Measurements from ENCODE around the gene FHAD1.
"Not testable (repeated sequence)": the region's sequence is repeated elsewhere in the genome, so short reads cannot be mapped to it uniquely, and the experiment has no call there.

FHAD1 gene

DNA sequence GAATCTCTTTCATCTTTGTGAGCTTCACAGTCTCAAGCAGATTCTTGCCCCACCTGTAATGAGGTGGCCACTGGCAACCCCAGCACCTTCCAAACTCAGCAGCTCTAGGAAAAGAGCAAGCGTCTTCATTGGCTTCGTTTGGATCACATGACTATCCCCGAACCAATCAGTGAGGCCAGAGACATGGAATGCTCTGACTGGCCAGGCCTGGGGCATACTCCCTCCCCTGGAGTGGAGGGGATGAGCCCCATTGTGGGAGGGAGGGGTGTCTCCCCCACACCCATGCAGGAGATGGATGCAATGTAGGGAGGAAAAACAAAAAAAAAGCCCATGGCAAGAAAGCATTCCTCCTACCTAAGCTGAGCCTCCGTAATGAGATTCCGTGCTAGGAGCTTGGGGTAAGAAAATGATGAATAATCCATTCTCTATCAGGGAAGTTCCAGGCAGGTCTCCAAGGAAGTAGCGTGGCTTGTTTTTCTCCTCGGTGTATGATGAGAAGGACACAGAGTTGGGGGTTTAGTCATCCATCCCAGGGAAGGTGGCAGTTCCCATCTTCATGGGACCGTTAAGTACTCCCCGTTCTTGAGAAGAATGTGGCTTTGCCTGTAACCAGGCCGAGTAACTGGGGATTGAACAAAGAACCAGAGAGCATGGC is 32.7 kb downstream of the FHAD1 start:
- DNase-seq = no peak

DNA sequence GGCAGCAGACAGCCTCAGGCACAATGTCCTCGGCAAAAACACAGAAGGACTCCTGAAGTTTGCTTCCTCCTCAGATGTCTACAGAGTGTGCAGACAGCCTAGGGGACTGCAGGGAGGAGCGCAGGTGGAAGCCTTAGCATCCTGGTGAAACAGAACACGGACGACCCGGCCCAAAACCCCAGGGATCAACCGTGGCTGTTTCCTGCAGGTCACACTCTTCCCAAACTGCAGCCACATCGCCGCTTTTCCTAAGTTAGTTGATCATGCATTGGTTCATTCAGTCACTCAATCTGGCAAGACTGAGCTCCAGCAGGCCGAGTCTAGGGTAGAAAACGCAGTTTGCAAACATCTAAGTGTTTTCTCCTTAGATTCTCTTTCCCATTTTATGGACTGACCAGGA is 33.4 kb downstream of the FHAD1 start:
- no peak for DNase-seq

DNA sequence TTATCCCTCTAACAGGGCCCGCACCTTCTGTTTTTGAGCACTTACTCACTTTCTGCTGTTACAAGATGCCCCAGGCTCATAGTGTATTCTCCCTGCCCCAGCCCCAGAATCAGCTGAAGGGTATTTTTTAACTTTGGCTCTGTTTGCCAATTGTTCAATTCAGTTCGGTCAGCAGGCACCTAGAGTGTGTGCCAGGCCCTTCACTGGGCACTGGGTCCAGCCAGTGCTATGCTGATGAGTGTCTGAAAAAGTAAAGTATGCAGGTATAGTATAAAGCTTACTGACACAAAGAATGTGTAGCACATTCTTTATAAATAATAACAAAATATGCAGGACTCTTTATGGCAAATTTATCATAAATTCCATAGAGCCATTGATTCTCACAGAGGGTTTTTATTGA is 35.0 kb downstream of the FHAD1 start:
- DNase-seq = no peak

DNA sequence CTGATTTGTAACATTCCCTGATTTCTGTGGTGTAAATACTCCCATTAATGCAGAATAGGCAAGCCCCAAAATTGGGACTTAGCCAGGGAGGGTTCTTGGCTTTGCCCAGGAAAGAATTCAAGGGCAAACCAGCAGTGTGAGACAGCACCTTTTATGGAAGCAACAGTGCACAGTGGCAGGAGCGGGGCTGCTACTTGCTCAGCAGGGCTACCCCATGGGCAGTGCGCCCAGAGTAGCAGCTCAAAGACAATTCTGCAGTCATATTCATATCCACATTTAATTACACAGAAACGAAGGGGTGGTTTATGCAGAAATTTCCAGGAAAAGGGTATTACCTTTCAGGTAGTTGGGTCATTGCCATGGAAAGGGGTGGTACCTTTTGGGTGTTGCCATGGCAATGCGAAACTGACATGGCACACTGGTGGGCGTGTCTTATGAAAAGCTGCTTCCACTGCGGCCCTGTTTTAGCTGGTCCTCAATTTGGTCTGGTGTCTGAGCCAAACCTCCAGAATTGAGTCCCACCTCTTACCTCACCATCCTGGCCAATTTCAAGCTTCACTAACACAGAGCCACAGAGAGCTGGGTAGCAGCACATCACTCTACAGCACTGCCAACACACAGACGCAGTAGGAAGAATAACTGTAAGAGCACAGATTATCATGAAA is 35.9 kb downstream of the FHAD1 start:
- DNase-seq = no peak

DNA sequence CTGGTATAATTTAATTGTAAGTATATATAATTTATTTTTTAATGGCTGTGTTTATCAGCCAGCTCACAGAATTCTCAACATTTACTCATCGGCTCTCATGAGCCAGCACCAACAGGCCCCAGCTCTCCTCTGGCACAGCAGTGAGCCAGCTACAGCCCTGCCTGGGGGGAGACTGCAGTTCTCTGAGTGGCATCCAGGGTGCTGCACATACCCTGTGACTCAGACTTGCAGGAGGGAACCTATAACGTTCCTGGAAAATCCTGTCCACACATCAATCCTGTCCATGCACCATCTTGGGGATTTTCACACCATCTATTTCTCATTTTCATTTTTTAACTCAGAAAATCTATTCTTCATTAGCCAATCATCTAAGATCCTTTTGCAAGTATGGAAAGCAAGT is 36.5 kb downstream of the FHAD1 start:
- DNase-seq = no peak

DNA sequence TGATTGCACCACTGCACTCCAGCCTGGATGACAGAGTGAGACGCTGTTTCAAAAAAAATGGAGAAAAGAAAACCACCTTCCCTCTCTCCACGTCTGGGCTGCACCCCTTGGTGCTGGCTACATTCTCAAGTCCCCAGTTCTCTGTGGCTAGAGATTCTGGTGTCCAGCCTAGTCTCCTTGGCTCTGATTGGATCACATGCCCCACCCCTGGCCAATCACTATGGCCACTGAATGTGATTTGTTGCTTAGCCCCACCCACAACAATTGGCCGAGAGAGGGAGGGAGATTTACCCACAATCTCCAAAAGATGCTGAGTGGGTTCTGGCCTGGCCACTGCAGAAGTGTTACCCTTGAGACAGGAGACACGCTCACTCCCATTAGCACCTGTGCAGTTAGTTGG is 39.4 kb downstream of the FHAD1 start:
- DNase-seq = no peak

DNA sequence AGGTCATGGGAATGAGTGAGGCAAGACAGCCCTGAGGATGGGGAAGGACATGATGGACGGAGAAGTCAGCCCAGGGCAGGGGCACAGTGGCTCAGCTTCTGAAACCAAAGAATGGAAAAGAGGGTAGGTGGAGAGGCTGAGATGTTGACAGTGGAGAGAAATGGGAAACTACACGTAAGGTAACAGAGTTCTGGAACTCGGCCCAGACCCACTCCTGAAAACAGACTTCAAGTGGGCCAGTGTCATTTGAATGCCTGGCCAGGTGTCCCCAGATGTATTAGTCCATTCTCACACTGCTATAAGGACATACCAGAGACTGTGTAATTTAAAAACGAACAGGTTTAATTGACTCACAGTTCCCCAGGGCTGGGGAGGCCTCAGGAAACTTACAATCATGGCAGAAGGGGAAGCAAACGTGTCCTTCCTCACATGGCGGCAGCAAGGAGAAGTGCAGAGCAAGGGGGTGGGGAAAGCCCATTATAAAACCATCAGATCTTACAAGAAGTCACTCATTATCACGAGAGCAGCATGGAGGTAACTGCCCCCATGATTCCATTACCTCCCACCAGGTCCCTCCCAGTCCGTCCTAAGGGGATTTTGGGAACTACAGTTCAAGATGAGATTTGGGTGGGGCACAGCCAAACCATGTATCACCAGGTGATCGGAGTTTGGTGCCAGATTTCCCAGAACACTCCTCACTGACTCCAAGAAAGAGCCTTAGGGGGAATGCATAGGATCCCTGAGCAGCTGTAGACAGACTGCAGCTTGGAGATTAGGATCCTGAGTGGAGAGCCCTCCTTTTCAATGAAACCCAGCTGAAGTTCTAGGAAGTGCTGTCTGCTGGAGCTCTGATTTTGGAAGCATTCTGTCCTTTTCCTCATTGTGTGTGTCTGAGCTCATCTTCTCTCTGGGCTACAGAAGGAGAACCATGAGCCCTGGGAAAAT is 40.3 kb downstream of the FHAD1 start:
- no peak for DNase-seq

DNA sequence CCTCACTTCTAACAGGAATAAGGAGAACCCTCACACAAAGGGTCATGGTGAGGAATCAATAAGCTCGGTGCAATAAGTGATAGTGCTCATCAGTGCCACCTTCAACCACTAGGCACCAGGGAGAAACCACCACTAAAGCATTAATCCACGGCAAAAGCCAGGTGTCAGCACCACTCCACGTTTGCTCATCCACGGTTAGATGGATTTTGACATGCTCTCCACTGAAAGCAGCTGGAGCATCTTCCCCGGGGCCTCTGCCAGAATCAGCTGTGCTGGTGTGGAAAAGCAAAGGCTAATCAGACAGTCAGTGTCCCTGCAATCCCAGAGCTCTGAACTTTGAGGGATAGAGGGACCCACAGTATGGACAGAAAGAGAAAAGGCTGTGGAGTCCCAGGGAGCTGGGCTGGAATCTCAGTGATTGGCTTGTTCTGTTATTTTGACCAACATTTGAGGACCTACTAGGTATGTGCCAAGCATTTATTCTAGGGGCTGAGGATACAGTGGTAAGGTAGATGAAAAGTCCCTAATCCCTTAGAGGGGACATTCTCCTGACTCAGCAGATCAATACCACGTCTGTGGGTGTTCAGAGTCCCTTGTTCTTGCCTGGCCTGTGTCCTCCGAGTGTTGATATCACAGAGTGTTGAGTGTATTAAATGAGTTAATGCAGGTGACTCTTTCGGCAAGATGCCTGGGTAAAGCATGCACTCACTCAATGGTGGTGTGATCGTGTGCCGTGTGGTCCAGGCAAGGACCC is 41.3 kb downstream of the FHAD1 start:
- no peak for DNase-seq

DNA sequence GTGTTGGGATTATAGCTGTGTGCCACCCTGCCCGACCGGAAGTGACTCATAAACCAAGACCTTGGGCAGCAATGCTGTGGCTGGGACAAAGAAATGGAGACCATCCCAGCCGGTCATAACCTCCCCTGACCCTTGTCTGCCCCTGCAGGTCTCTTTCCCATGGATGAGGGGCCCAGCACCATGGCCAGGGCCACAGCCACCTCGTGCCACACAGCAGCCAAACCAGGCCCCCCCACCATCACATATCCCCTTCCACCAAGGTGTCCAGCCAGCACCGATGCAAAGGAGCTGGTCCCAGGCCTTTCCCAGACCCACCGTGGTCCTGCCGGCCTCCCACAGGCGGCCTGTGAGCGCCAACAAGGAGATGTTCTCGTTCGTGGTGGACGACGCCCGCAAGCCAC is 42.2 kb downstream of the FHAD1 start:
- DNase-seq = no peak

DNA sequence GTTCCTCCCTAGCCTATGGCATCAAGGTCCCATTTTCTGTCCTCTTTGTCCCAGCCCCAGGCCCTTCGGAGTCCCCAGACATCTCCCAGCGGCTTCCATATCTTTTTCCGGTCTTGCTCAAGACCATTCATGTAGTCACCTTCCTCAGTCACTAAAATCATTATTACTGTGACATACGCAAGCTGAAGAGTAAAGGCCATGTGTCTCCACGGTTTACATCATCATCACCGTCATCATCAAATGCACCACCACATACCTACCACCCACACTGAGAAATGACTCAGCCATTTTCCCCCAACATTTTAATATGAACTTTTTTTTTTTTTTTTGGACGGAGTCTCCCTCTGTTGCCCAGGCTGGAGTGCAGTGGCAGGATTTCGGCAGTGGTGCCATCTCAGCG is 43.4 kb downstream of the FHAD1 start:
- no peak for DNase-seq

DNA sequence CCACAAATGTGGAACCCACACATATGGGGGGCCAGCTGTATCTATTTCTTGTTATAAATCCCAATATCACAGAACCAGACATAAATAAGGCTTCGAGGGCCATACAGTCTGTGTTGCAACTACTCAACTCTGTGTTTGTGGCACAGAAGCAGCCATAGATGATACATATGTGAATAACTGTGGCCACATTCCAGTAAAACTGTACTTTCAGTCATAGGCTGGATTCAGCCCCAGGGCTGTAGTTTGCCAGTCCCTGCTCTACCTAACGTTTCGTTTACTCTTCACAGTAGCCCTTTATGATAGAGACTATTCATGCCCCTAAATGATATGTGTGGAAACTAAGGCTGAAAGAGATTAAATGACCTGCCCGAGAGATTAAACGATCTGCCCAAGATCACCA is 48.7 kb downstream of the FHAD1 start:
- DNase-seq = no peak

DNA sequence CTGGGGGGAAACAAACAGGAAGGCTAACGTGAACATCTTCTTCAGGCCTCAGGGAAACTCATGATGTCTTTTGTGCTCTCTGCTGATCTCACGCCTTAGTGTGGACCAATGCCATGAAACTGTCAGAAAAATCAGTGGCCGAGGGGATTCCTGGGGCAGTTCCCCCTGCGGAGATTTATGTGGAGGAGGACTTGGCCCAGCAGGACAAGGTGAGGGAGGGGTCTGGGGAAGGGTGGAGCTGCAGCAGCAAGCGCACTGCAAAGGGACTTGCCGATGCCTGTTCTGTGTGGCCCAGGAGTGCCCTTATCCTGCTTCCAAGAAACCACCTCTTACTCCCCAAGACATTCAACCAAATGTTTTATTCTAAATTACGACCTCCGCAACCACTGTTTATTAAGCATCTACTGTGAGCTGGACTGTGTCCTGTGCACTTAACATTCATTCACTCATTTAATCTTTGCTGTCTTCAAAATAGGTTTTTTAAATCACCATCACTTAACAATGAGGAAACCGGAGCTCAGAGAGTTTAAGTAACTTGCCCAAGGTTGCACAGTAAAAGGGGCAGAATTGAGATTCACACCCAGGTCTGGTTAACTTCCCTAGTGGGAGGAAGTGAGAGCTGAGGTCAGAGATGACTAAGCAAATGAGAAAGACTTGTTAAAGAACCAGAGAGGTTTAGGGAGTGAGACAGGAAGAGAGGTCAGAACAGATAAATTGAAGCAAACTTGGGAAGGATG is 49.7 kb downstream of the FHAD1 start:
- peak; percentile 79 for DNase-seq

DNA sequence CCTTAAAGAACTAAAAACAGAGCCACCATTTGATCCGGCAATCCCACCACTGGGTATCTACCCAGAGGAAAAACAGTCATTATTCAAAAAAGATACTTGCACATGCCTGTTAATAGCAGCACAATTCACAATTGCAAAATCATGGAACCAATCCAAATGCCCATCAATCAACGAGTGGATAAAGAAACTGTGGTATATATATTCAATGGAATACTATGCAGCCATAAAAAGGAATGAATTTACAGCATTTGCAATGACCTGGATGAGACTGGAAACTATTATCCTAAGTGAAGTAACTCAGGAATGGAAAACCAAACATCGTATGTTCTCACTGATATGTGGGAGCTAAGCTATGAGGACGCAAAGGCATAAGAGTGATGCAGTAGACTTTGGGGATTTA is 51.0 kb downstream of the FHAD1 start:
- DNase-seq = not testable (repeated sequence)

DNA sequence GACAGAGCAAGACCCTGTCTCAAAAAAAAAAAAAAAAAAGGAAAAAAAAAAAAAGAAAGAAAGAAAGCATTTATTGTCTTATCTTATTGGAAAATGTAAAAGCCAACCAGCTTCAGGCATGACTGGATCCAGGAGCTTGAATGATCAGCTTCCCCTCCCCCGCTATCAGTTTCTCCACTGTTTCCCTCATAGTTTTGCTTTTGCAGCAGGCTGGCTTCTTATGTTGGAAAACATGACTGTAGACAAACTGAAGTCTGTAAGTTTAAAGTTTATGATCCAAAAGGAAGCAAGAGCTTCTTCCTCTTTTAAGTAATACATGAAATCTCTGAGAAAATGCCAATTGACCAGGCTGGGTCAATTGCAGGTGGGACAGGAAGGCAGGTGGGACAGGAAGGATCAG is 52.2 kb downstream of the FHAD1 start:
- no peak for DNase-seq

DNA sequence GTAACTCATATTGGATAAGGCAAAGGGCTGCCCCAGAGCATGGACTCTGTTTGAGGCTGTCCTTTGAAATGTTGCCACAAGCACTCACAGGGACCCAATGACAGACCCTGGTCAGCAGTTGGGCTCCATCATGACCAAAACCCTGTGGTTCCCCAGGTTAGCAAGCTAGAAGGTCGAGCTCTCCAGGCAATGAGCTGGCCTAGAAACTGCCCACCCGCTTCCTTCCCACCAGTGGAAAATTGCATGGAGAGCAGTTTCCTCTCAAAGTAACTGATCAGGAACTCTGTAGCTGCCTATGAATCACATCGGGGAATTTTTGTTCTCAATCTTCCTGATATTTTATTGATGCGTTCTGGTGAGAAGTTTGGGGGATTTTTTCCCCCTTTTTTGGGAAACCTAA is 52.8 kb downstream of the FHAD1 start:
- DNase-seq = no peak

DNA sequence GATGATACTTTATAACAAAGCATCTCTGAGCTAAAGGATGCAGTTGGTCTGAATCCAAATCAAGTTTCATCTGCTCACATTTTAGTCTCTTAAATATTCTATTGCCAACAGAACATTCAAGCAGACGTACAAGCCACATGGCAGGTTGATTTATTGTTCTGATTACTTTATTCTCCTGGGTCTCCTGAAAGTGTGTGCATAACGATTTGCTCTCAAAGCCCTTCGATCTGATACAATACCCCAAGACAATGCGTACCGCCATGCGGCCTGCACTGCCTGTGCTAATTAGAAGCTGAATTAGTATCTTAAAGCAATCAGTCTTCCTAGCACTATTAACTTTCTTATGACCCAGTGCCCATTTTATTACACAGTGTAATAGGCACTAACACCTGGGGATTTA is 56.9 kb downstream of the FHAD1 start:
- DNase-seq = no peak

DNA sequence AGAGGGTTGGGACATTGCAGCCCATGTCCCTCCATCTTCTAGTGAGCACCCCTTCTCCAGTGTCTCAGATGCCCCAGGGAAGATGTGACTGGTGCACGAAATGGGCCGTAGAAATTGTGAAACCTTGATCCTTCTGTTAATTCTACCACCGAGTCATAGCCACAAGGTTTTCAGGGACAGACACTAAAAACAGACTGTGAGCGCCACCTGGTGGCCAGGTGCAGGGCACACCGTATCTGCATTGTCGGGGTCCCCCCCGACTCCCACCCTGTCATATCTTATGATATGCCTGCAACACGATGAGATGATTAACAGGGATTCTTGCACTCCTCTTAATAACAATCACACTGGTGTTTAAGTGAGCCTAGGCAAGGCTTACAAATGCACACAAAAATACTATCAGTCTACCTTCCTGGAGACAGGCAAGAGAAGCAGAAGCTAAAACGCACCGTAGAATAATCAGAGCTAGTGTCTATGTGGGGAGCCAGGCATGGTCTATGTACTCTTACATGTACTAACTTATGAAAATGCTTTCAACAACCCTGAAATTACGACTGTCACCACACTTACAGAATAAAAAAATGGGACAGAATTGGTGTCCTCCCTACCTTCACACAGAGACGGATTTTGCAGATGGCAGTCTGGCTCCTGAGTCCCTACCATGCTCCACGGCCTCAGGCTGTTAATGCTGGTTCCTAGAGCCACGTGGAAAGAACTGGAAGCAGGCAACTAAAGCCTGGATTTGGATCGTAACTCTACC is 57.9 kb downstream of the FHAD1 start:
- peak; percentile 31 for DNase-seq

DNA sequence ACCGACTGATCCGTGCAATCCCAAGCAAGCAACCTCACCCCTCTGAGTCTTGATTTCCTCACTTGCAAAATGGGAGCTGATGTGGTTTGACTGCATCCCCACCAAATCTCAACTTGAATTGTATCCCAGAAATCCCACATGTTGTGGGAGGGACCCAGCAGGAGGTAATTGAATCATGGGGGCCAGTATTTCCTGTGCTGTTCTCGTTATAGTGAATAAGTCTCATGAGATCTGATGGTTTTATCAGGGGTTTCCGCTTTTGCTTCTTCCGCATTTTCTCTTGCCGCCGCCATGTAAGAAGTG is 58.4 kb downstream of the FHAD1 start:
- DNase-seq = no peak

DNA sequence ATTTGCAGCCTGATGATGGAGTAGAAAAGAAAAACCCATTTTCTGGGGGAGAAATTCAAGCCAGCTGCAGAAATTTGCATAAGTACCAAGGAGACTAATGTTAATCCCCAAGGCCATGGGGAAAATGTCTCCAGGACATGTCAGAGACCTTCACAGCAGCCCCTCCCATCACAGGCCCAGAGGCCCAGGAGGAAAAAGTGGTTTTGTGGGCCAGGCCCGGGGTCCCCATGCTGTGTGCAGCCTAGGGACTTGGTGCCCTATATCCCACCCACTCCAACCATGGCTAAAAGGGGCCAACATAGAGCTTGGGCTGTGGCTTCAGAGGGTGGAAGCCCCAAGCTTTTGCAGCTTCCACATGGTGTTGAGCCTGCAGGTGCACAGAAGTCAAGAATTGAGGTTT is 59.3 kb downstream of the FHAD1 start:
- DNase-seq = not testable (repeated sequence)

DNA sequence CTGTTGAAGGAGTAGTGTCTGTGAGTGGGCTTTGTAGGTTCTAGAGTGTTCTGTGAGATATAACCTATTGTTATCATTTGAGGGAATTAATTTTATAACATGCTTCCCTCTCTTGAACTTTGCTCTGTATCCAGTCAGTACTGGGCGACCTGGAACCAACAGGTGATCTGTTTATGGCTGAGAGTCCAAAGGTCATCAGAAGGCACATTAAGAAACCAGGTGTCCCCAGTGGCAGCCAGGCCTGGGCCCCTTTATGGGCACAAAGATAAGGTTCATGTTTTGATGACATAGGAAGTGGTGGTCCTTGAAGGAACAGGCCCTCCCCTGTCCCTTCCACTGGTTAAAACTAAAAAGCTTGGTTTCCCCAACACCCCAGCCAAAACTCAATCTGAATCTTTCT is 61.1 kb downstream of the FHAD1 start:
- DNase-seq = no peak

DNA sequence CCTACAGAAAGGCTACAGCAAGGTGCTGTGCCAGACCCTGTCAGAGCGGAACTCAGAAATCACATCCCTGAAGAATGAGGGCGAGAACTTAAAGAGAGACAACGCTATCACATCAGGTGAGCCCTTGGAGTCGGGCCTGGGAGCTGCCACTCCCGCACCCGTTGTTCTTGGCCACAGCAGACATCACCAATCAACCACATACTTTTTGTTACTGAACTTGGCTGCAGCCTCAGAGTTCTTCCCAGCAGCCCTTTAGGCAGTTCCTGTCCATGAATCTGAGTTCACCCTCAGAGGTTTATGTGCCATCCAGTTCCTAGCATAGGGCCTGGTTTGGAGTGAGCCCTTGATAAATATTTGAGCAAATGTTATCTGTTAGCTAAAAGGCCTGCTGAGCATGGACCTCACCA is 61.6 kb downstream of the FHAD1 start:
- DNase-seq = no peak

DNA sequence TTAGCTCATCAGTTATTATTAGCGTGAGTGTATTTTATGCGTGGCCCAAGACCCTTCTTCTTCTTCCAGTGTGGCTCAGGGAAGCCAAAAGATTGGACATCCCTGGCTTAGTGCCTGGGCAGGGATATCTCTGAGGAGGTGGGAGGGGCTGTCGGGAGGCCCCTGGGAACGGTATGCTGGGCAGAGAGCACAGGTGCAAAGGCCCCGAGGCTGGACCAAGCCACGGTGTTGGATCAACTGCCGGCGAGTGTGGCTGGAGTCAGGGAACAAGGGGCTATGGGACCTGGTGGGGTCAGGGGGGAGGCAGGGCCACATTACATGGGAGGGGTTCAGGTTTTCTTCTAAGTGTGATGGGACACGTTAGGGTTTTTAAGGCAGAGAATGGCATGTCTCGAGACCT is 62.7 kb downstream of the FHAD1 start:
- no peak for DNase-seq
